Activated naive CD8-positive, alpha-beta T cell treated with anti-CD3 and anti-CD28 coated beads, Interleukin-2, amount 50 U/mL, for 24 hours (primary cell): ENCODE results near the gene CDH13.

Experiments used
- ATAC-seq: fragments of 150-1000 bp; cut with Tn5 transposase; one replicate; pipeline ENCODE4 v1.10.0; 2021
- DNase-seq: peaks from one replicate; pipeline ENCODE4 v3.0.0; 2021
- H3K27ac Mint-ChIP-seq: one replicate; pipeline ENCODE4 v1.8.0; 2021; ENCODE audit warnings: mild to moderate bottlenecking, mixed read lengths
- H3K27me3 Mint-ChIP-seq: one replicate; pipeline ENCODE4 v1.8.0; 2021; ENCODE audit warnings: mixed read lengths
- H3K36me3 Mint-ChIP-seq: one replicate; pipeline ENCODE4 v1.8.0; 2021; ENCODE audit warnings: low read depth, mixed read lengths
- H3K4me1 Mint-ChIP-seq: one replicate; pipeline ENCODE4 v1.8.0; 2021; ENCODE audit warnings: mixed read lengths
- H3K4me3 Mint-ChIP-seq: one replicate; pipeline ENCODE4 v1.8.0; 2021; ENCODE audit warnings: mild to moderate bottlenecking, moderate library complexity, mixed read lengths
- H3K9me3 Mint-ChIP-seq: one replicate; pipeline ENCODE4 v1.8.0; 2021; ENCODE audit warnings: mixed read lengths

CDH13 gene

DNA sequence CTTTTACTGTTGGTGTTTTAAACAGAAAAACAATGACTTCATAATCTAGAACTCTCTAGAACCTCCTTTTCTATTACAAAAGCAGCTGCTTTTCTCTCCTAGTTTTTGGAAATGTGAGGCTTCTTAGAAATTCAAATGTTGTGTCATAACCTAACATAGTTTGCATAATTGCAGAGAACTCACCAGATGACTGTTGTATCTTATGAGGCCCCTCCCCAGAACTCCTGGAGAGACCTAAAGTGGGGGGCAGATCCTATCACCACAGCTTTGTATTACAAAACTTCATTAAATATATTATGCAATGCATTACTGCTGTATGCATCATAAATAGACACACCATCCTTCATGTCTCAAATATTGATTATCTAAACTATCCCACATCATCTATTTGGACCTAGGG is 642.3 kb downstream of the CDH13 start:
- no peaks in the 10 kb centered on the region for H3K9me3 Mint-ChIP-seq
- H3K4me3 Mint-ChIP-seq: no peak overlapping the region
- no peak overlapping the region for H3K27ac Mint-ChIP-seq
- no peaks in the 10 kb centered on the region for H3K4me1 Mint-ChIP-seq
- H3K36me3 Mint-ChIP-seq: no peaks in the 10 kb centered on the region
- no peak for DNase-seq
- H3K27me3 Mint-ChIP-seq: peaks cover 1% of the 10 kb centered on the region
- no peak for ATAC-seq

DNA sequence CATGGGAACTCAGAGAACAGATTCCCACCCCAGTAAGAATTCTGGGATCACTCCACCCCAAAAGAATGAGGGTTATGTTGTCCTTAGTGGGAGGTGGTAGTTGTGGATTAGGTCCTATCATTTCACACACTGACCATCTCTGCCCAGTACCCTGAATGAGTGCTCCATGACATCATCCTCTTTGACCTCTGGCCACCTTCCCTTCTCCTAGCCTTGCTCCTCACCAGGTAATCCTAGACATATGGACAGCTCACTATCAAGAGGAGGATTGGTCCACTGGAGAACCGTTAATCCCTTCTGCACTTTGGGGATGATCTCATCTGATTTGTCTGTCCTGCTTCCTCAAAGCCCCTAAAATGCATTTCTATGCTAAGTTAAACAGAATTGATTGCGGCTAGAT is 642.8 kb downstream of the CDH13 start:
- DNase-seq (no peak), ATAC-seq (no peak)
- H3K4me3 Mint-ChIP-seq: no peak overlapping the region
- no peak overlapping the region for H3K27ac Mint-ChIP-seq
- no peaks in the 10 kb centered on the region for H3K4me1 Mint-ChIP-seq
- H3K9me3 Mint-ChIP-seq: no peaks in the 10 kb centered on the region
- no peaks in the 10 kb centered on the region for H3K36me3 Mint-ChIP-seq
- peaks cover 1% of the 10 kb centered on the region for H3K27me3 Mint-ChIP-seq

DNA sequence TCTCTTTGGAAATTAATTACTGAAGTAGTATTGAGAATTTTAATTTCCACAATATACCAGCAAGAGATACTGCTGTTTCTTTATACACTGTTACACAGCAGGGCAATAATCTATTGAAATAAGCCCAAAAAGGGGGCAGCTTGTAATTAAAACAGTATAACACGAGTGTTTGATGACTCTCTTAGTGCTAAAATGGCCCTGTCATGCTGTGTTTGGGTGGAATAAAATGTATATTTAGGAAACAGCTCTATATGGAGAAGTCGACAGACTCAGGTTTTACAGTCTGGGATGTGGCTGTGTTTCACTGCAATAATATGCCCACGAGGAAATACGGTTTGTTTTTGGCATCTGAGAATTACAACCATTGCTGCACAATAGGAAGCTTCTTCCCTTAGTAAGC is 643.3 kb downstream of the CDH13 start:
- no peaks in the 10 kb centered on the region for H3K36me3 Mint-ChIP-seq
- no peaks in the 10 kb centered on the region for H3K4me1 Mint-ChIP-seq
- ATAC-seq (no peak), DNase-seq (no peak)
- H3K27ac Mint-ChIP-seq: no peak overlapping the region
- no peaks in the 10 kb centered on the region for H3K9me3 Mint-ChIP-seq
- H3K27me3 Mint-ChIP-seq: peaks cover 1% of the 10 kb centered on the region
- H3K4me3 Mint-ChIP-seq: no peak overlapping the region

DNA sequence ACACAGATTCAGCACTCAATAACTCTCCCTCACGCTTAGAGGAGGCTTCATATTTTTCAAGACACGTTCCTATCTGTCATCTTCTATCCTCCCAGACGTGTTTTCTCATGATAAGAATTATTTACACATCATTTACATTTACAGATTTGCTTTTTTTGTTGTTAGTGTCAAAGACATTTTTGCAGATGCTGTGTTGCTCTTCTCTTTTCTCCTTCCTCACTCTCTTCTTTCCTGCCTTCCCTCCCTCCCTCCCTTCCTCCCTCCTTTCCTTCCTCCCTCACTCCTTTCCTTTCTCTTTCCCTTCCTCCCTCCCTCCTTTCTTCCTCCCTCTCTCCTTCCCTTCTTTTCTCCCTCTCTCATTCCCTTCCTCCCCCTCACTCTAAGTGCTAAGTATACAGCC is 643.9 kb downstream of the CDH13 start:
- no peaks in the 10 kb centered on the region for H3K4me1 Mint-ChIP-seq
- peaks cover 1% of the 10 kb centered on the region for H3K27me3 Mint-ChIP-seq
- ATAC-seq: no peak
- no peaks in the 10 kb centered on the region for H3K9me3 Mint-ChIP-seq
- no peak overlapping the region for H3K27ac Mint-ChIP-seq
- DNase-seq: no peak
- no peaks in the 10 kb centered on the region for H3K36me3 Mint-ChIP-seq
- no peak overlapping the region for H3K4me3 Mint-ChIP-seq

DNA sequence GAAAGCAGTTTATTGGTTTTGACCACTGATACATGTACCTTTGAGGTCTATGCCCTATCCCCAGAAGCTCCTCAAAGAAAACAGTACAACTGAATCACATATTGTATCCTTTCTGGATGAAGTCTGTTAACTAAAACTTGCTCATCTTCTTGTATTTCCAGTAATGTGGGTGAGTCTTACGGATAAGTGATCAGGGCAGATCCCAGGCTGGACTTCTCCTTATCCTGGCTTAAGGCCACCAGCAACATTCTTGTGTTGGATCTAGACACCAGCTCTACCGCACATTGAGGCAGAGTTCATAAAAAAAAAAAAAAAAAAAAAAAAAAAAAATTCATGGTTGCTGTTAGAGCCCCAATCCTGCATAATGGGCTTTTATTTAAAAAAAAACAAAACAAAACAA is 644.4 kb downstream of the CDH13 start:
- Mint-ChIP-seq H3K27ac (no peak overlapping the region), H3K36me3 (no peaks in the 10 kb centered on the region), H3K27me3 (peaks cover 1% of the 10 kb centered on the region), H3K4me1 (no peaks in the 10 kb centered on the region), H3K4me3 (no peak overlapping the region), H3K9me3 (no peaks in the 10 kb centered on the region)
- ATAC-seq (no peak), DNase-seq (no peak)

DNA sequence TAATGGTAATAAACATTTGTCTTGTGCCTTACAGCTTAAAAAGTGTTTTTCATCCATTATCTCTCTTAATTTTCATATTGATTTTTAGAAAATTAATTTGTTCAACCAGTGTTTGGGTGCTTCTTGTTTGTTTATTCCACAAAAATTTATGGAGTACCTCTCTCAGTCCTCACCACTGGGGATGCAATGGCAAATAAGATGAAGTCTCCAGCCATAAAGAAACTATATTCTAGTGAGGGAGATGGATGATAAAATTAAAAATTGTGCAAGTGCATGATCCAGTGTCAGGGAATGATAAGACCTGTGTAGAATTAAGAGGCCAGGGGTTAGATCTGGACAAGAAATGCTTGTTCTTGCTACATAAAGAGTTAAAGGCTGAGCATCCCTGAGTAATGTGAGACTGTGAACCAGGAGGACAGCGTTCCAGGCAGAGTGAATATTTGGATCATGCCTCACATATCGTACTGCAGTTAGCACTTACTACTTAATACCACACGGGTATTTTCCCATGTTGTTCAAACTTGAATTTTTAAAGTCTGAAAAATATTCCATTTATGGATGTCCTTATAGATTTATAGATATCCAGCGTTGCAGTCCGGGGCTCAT is 645.3 kb downstream of the CDH13 start:
- Mint-ChIP-seq H3K9me3 (no peaks in the 10 kb centered on the region), H3K27ac (no peak overlapping the region), H3K36me3 (no peaks in the 10 kb centered on the region), H3K4me3 (no peak overlapping the region), H3K4me1 (no peaks in the 10 kb centered on the region), H3K27me3 (peaks cover 1% of the 10 kb centered on the region)
- ATAC-seq: no peak
- no peak for DNase-seq

DNA sequence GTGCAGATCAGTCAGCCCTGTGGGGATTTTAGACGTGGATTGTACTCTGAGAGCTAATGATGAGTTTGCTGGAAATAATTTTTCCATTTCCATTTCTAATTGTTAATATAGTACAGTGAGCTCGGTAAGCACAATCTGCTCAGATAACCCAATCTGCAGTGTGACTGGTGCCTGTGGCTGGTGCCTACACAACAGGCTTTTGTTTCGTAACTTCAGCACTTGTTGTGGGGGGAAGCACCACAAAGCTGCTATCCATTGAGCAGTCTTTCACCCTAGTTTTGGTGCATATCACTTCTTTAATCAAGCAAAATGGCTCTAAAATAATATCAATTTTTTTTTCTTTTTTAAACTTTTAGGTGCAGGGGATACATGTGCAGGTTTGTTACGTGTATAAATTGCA is 646.1 kb downstream of the CDH13 start:
- ATAC-seq (no peak), DNase-seq (no peak)
- Mint-ChIP-seq H3K9me3 (no peaks in the 10 kb centered on the region), H3K27me3 (peaks cover 1% of the 10 kb centered on the region), H3K4me1 (no peaks in the 10 kb centered on the region), H3K27ac (no peak overlapping the region), H3K36me3 (no peaks in the 10 kb centered on the region), H3K4me3 (no peak overlapping the region)

DNA sequence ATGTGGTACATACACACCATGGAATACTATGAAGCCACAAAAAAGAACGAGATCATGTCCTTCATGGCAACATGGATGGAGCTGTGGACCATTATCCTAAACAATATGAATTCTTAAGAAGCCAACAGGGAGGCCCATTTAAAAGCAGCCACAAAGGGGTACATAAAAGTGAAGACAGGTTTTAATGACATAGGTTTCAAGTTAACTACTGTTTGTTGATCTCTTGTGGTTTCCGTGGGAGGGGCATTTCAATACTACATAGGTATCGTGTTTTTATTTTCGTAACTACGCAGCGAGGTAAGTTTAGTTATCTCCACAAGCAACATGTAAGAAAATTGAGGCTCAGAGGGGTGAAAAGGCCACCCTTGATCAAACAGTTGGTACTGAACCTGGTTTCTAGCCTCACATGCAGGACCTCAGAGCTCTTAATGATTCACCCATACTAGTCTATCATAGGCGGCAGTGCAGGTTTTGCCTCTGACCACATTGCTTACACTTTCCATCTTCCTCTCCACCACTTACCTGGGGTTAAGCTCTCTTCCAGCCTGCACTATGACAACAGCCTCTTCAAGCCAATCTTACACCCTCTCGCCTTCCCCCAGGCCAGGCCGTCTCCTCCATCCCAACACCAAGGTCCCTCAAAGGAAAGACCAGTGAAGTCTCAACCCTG is 646.9 kb downstream of the CDH13 start:
- no peaks in the 10 kb centered on the region for H3K36me3 Mint-ChIP-seq
- no peaks in the 10 kb centered on the region for H3K9me3 Mint-ChIP-seq
- no peaks in the 10 kb centered on the region for H3K4me1 Mint-ChIP-seq
- H3K27me3 Mint-ChIP-seq: peaks cover 1% of the 10 kb centered on the region
- no peak overlapping the region for H3K27ac Mint-ChIP-seq
- no peak for ATAC-seq
- H3K4me3 Mint-ChIP-seq: no peak overlapping the region
- DNase-seq: no peak

DNA sequence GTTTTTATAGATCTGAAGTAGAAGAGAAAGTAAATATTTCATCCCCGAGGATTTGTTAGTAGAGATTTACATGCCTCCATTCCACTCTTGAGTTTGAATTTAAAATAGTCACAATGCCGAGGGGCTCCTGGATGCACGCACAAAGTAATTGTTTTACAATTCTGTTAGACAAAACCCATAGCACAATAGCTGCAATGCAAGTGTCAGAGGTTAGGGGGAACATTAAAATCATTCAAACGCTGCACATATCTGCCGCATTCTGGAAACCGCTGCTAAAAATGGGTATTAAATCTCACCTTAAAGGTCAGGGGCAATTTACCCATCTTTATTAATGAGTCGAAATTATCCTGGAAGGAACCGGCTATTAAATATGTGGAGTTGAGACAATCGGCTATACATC is 652.5 kb downstream of the CDH13 start:
- Mint-ChIP-seq H3K36me3 (no peaks in the 10 kb centered on the region), H3K27me3 (no peaks in the 10 kb centered on the region), H3K27ac (no peak overlapping the region), H3K4me1 (no peaks in the 10 kb centered on the region), H3K9me3 (no peaks in the 10 kb centered on the region), H3K4me3 (no peak overlapping the region)
- no peak for ATAC-seq
- no peak for DNase-seq

DNA sequence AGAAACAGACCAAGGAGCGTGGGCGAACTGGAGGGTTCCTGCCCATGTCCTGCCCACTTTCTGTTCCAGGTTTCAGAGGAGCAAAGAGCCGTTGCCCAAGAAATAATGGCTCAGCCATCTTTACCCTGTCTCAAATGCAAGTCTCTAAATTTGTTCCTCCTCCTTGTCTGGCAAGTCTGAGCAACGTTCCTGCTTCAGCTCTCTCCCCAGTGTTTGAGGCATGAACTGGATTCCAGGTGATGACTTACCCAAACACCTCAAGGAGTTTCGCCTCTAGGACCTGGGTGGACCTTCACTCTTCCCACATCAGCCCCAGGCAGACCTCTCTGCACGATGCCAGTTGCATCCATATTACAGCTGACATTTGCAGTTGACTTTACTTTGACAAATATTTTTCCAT is 659.2 kb downstream of the CDH13 start:
- Mint-ChIP-seq H3K36me3 (no peaks in the 10 kb centered on the region), H3K4me1 (no peaks in the 10 kb centered on the region), H3K4me3 (no peak overlapping the region), H3K27ac (no peak overlapping the region), H3K9me3 (no peaks in the 10 kb centered on the region), H3K27me3 (no peaks in the 10 kb centered on the region)
- ATAC-seq: no peak
- DNase-seq: no peak

DNA sequence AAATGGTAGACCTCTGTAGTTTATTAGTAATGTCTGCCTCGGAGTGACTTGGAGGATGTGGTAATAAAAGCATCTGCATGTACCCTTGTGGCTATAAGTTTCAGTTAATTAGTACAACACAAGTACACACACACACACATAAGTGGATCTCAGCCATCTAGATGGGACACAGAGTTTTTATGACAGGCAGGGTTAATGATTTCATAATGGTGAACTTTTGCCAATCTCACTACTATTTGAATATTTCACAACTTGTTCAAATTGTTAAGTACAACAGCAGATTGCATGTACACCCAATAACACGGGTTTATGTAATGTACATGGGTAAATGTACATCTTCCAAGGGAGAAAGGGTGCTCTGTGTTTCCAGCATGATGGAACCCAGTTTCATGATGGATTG is 669.7 kb downstream of the CDH13 start:
- H3K4me1 Mint-ChIP-seq: no peaks in the 10 kb centered on the region
- H3K4me3 Mint-ChIP-seq: no peak overlapping the region
- no peak overlapping the region for H3K27ac Mint-ChIP-seq
- ATAC-seq (no peak), DNase-seq (no peak)
- H3K9me3 Mint-ChIP-seq: no peaks in the 10 kb centered on the region
- H3K36me3 Mint-ChIP-seq: no peaks in the 10 kb centered on the region
- no peaks in the 10 kb centered on the region for H3K27me3 Mint-ChIP-seq

DNA sequence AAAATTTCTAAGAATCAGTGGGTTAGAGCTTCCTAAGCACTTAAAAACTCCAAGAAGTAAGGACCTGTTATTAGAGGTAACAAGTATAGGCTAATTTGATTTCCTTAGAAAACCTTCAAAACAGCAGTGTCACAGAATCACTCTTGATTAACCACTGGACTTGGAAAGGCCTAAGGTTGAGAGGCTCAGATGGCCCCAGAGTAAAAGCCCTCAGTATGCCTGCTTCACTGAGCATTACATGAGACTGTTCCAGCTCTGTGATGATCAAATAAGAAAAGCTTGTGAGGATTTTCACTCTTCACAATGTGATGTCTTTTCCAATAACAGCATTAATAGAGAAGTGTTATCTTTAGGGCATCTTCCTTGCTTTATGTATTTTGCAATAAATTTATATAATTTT is 671.8 kb downstream of the CDH13 start:
- no peak overlapping the region for H3K27ac Mint-ChIP-seq
- no peaks in the 10 kb centered on the region for H3K9me3 Mint-ChIP-seq
- H3K4me1 Mint-ChIP-seq: no peaks in the 10 kb centered on the region
- ATAC-seq (no peak), DNase-seq (no peak)
- H3K27me3 Mint-ChIP-seq: no peaks in the 10 kb centered on the region
- H3K4me3 Mint-ChIP-seq: no peak overlapping the region
- H3K36me3 Mint-ChIP-seq: no peaks in the 10 kb centered on the region

DNA sequence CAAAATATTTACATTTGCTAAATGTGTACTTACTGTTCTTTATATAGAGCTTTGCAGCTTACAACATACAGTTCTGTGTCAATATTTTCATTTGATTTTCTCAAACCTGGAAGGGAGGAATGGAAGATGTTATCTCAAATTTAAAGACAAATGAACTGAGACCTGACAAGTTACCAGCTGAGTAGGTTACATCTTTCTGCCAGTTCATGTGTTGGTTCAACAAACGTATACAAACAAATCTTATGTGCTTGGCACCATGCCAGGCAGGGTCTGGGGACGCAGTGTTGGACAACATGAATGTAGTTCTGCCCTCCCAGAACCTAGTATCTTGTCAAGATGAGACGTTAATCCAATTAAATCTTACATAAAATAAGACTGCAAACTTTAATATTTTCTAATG is 673.6 kb downstream of the CDH13 start:
- Mint-ChIP-seq H3K9me3 (no peaks in the 10 kb centered on the region), H3K27me3 (no peaks in the 10 kb centered on the region), H3K27ac (no peak overlapping the region)

DNA sequence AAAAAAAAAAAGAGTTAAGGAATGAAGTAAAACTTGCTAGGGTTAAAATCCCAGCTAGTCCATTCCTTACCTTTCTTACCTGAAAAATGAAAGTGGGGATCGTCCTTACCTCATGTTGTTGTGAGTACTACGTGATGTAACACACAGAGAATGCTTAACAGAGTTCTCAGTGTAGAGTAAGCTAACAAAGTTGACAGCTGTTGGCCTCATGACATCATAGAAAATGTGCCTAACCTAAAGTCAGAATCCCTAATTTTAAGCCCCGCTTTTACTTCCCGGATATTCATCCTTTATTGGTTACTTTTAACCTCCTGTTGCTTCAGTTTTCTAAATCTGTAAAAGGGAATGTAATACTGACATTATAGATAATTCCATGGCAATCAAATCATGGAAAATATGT is 675.2 kb downstream of the CDH13 start:
- ATAC-seq (no peak), DNase-seq (no peak)
- H3K4me1 Mint-ChIP-seq: no peaks in the 10 kb centered on the region
- no peak overlapping the region for H3K4me3 Mint-ChIP-seq
- H3K27ac Mint-ChIP-seq: no peak overlapping the region
- no peaks in the 10 kb centered on the region for H3K9me3 Mint-ChIP-seq
- no peaks in the 10 kb centered on the region for H3K27me3 Mint-ChIP-seq
- no peaks in the 10 kb centered on the region for H3K36me3 Mint-ChIP-seq

More for the DNA sequence above, 673.6 kb downstream of the CDH13 start:
- H3K4me3 Mint-ChIP-seq: no peak overlapping the region
- no peak for DNase-seq
- no peaks in the 10 kb centered on the region for H3K36me3 Mint-ChIP-seq
- H3K4me1 Mint-ChIP-seq: no peaks in the 10 kb centered on the region
- ATAC-seq: no peak

DNA sequence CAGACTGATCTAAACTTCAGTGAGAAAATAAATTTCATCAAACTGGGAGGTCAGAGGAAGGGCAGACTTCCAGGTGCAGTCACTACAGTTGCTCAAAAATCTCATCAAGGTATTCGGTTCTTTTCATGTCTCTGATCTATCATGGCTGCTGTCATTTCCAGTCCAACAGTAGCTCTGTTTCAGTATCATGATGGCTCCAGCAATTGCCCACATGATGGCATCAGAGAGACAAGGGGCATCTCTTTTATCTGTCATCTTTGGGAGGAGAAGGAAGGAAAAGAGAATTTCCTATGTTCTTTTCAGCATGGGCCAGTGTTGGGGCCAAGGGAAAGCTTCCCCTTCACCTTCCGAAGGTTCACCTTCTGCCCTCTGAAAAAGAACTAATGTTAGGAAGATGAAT is 676.1 kb downstream of the CDH13 start:
- DNase-seq (no peak), ATAC-seq (no peak)
- no peaks in the 10 kb centered on the region for H3K36me3 Mint-ChIP-seq
- H3K4me1 Mint-ChIP-seq: no peaks in the 10 kb centered on the region
- no peaks in the 10 kb centered on the region for H3K9me3 Mint-ChIP-seq
- no peak overlapping the region for H3K27ac Mint-ChIP-seq
- no peak overlapping the region for H3K4me3 Mint-ChIP-seq
- H3K27me3 Mint-ChIP-seq: no peaks in the 10 kb centered on the region

DNA sequence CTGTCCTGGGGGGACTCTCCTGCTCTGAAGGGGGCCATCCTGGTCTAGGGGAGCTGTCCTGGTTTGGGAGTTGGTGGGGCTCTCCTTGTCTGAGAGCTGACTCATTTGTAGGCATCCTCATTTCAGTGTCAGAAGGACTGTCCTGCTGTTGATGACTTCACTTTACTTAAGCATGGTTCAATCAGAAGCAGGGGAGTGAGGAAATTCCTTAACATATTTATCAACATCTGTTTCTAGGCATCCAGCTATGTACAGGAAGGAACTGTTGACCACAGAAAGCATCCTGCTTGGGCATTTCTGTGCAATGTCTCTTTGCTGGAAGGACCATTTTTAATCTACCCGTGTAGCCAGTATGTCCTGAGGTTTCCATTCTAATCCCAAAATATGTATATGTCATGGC is 678.3 kb downstream of the CDH13 start:
- Mint-ChIP-seq H3K27me3 (no peaks in the 10 kb centered on the region), H3K27ac (no peak overlapping the region), H3K4me1 (no peaks in the 10 kb centered on the region), H3K4me3 (no peak overlapping the region), H3K36me3 (no peaks in the 10 kb centered on the region), H3K9me3 (no peaks in the 10 kb centered on the region)
- DNase-seq (no peak), ATAC-seq (no peak)
